ENCODE results near the gene SDCCAG8. TPM values are rescaled to one million over a fixed set of nuclear protein-coding genes. Genes with fewer than 3 reads are reported as not detected.

SDCCAG8 gene
- polyA plus RNA-seq, 3 donors: 33.2 to 34.4 (median 33.4) TPM

- H3K4me2 ChIP-seq (replicated peaks; ENCODE audit: extremely low read depth, low read length, poor library complexity, severe bottlenecking): peak overlapping the region; percentile 54
- no peak for TF ChIP-seq CTCF (IDR thresholded peaks at IDR 0.05)
- H3K9ac ChIP-seq (ENCODE audit: insufficient read depth, low read length, poor library complexity, severe bottlenecking): peak overlapping the region; percentile 32
- WGBS (ENCODE audit: insufficient coverage): no CpG with 5 or more reads among the region's 4 CpGs
- H3K79me2 ChIP-seq (ENCODE audit: insufficient read depth, low read length): no peaks in the 10 kb centered on the region
- no peaks in the 10 kb centered on the region for H4K20me1 ChIP-seq (ENCODE audit: insufficient read depth, low read length)
- Mint-ChIP-seq H3K27ac (peak overlapping the region in 3 of 7 donors; percentile 20 to 87 (median 48)), H3K9me3 (peaks cover 0 to 3% (median 0%) of the 10 kb centered on the region in 7 donors), H3K27me3 (ENCODE audit: low read depth in 3 of 3) (peaks cover 0 to 2% (median 0%) of the 10 kb centered on the region in 3 donors), H3K4me3 (peak overlapping the region; percentile 55 to 72), H3K4me1 (peaks cover 11% of the 10 kb centered on the region), H3K36me3 (peaks cover 21 to 29% of the 10 kb centered on the region in 2 donors)
- no peaks in the 10 kb centered on the region for H3K9me3 ChIP-seq (replicated peaks in 1 of 2; ENCODE audit: control insufficient read depth in 1 of 2, insufficient read depth in 1 of 2, low read length in 2 of 2)
- H2AFZ ChIP-seq (ENCODE audit: insufficient read depth, low read depth, low read length, poor library complexity, severe bottlenecking): peak overlapping the region; percentile 69
- H3K36me3 ChIP-seq (replicated peaks in 1 of 2; ENCODE audit: control insufficient read depth in 1 of 2, insufficient read depth in 2 of 2, low read length in 2 of 2): peaks cover 4 to 15% of the 10 kb centered on the region in 2 donors
- no peaks in the 10 kb centered on the region for H3K27me3 ChIP-seq (ENCODE audit: control insufficient read depth in 2 of 2, insufficient read depth in 2 of 2, low read length in 2 of 2)
- intact Hi-C loops (cut with micrococcal nuclease): loop anchor here in 1 of 2 donors (10.0 kb wide), 1 partner anchor 140 kb away; no protein-coding TSS in a partner anchor
- H3K4me3 ChIP-seq (replicated peaks in 1 of 3; ENCODE audit: low read depth in 2 of 3, low read length in 3 of 3): peak overlapping the region; percentile 8 to 65 (median 44)
- H3K4me1 ChIP-seq (ENCODE audit: control insufficient read depth in 1 of 2, insufficient read depth in 2 of 2, low read length in 2 of 2): no peaks in the 10 kb centered on the region
- DNase-seq: peak in 1 of 3 donors; percentile 9
- peak overlapping the region in 1 of 2 donors; percentile 50 for H3K27ac ChIP-seq (ENCODE audit: low read depth in 1 of 2, low read length in 2 of 2)
Observed at GRCh38 chr1:243354511-243355153, 98.8 kb downstream of the SDCCAG8 start.

DNA sequence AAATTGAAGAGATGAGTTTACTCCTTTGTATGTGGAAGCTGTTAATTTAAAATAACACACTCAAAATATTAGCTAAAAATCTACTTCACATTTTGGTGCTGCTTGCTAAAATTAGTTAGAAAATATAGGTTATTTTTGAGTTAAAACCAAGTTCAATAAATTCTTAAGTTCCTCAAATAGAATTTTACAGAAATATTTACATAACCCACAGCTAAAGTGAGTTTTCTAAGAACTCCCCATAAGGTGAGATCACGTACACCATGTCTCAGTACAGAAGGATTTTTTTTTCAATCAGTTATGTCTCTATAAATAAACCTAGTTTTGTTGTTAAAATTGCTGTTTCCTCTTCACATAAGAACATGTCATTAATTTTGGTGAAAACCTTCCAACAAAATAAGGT, 108.0 kb downstream of the SDCCAG8 start:
- no peak overlapping the region for H3K4me3 Mint-ChIP-seq
- Histone ChIP-seq H3K4me2 (replicated peaks; ENCODE audit: extremely low read depth, low read length, poor library complexity, severe bottlenecking) (no peak overlapping the region), H3K27me3 (ENCODE audit: control insufficient read depth in 2 of 2, insufficient read depth in 2 of 2, low read length in 2 of 2) (no peaks in the 10 kb centered on the region), H4K20me1 (ENCODE audit: insufficient read depth, low read length) (no peaks in the 10 kb centered on the region), H3K9me3 (replicated peaks in 1 of 2; ENCODE audit: control insufficient read depth in 1 of 2, insufficient read depth in 1 of 2, low read length in 2 of 2) (no peaks in the 10 kb centered on the region), H3K4me3 (replicated peaks in 1 of 3; ENCODE audit: low read depth in 2 of 3, low read length in 3 of 3) (no peak overlapping the region), H3K79me2 (ENCODE audit: insufficient read depth, low read length) (no peaks in the 10 kb centered on the region), H3K27ac (ENCODE audit: low read depth in 1 of 2, low read length in 2 of 2) (no peak overlapping the region), H3K4me1 (ENCODE audit: control insufficient read depth in 1 of 2, insufficient read depth in 2 of 2, low read length in 2 of 2) (no peaks in the 10 kb centered on the region), H2AFZ (ENCODE audit: insufficient read depth, low read depth, low read length, poor library complexity, severe bottlenecking) (no peak overlapping the region), H3K36me3 (replicated peaks in 1 of 2; ENCODE audit: control insufficient read depth in 1 of 2, insufficient read depth in 2 of 2, low read length in 2 of 2) (peaks cover 2 to 22% of the 10 kb centered on the region in 2 donors), H3K9ac (ENCODE audit: insufficient read depth, low read length, poor library complexity, severe bottlenecking) (no peak overlapping the region)
- no peak for DNase-seq
- peaks cover 22 to 32% of the 10 kb centered on the region in 2 donors for H3K36me3 Mint-ChIP-seq
- no peaks in the 10 kb centered on the region for H3K9me3 Mint-ChIP-seq
- H3K27me3 Mint-ChIP-seq (ENCODE audit: low read depth in 3 of 3): no peaks in the 10 kb centered on the region
- no peak for TF ChIP-seq CTCF (IDR thresholded peaks at IDR 0.05)
- H3K27ac Mint-ChIP-seq: no peak overlapping the region
- WGBS (ENCODE audit: insufficient coverage): no CpG with 5 or more reads among the region's 1 CpG
- intact Hi-C loops (cut with micrococcal nuclease): no loop called here
- H3K4me1 Mint-ChIP-seq: no peaks in the 10 kb centered on the region

Data from CD14-positive monocyte (primary cell).